ENCODE data around the gene MPPED2.

DNA sequence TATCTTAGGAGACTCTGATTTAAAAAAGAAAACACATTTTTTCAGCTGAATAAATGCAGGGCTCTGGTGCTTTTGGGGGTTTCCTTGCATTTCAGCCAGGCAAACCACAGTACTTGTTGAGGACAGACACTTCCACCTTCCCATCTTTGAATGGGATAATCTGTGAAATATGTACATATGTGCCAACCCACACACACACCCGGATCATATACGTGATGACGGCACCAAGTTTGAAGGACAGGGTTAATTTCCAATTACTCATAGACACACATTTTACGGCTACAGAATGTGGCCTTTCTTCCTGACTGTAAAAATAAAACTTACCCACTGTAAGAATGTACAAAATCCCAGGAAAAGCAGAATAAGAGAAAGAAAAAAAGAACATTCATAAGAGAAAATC, 104.4 kb downstream of the MPPED2 start:
- TF ChIP-seq, protein P1, sequence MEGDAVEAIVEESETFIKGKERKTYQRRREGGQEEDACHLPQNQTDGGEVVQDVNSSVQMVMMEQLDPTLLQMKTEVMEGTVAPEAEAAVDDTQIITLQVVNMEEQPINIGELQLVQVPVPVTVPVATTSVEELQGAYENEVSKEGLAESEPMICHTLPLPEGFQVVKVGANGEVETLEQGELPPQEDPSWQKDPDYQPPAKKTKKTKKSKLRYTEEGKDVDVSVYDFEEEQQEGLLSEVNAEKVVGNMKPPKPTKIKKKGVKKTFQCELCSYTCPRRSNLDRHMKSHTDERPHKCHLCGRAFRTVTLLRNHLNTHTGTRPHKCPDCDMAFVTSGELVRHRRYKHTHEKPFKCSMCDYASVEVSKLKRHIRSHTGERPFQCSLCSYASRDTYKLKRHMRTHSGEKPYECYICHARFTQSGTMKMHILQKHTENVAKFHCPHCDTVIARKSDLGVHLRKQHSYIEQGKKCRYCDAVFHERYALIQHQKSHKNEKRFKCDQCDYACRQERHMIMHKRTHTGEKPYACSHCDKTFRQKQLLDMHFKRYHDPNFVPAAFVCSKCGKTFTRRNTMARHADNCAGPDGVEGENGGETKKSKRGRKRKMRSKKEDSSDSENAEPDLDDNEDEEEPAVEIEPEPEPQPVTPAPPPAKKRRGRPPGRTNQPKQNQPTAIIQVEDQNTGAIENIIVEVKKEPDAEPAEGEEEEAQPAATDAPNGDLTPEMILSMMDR (conservative IDR thresholded peaks at IDR 0.05), result no peak
- TF ChIP-seq ZFX (IDR thresholded peaks at IDR 0.05), result no peak
